Measurements from ENCODE around the gene SYDE2.

- TF ChIP-seq EZH2 (IDR thresholded peaks at IDR 0.05; ENCODE audit: low read depth, unreplicated experiment), result no peak
- TF ChIP-seq REST (IDR thresholded peaks at IDR 0.05; ENCODE audit: unreplicated experiment), result no peak
- TF ChIP-seq CTCF (conservative IDR thresholded peaks at IDR 0.05; ENCODE audit: low read depth in 2 of 2), result no peak
- TF ChIP-seq POLR2AphosphoS5 (IDR thresholded peaks at IDR 0.05; ENCODE audit: low read depth), result no peak
- TF ChIP-seq ZNF331 (CRISPR knock-in tag; IDR thresholded peaks at IDR 0.05; ENCODE audit: low read depth), result no peak
- no peak for TF ChIP-seq CREB1 (CRISPR knock-in tag; IDR thresholded peaks at IDR 0.05; ENCODE audit: low read depth)
- TF ChIP-seq NANOG (IDR thresholded peaks at IDR 0.05; ENCODE audit: borderline replicate concordance), result no peak
- TF ChIP-seq EZH2phosphoT487 (IDR thresholded peaks at IDR 0.05; ENCODE audit: unreplicated experiment), result no peak
- TF ChIP-seq ETS1 (IDR thresholded peaks at IDR 0.05), result no peak
- TF ChIP-seq STAT1 (IDR thresholded peaks at IDR 0.05; ENCODE audit: unreplicated experiment), result no peak
- no peak for TF ChIP-seq JUNB (IDR thresholded peaks at IDR 0.05; ENCODE audit: unreplicated experiment)
- no peak for TF ChIP-seq ZNF462 (CRISPR knock-in tag; IDR thresholded peaks at IDR 0.05)
- TF ChIP-seq ZNF114 (CRISPR knock-in tag; IDR thresholded peaks at IDR 0.05), result no peak
Measured at GRCh38 chr1:85179522-85179921, 21.3 kb downstream of the SYDE2 start.

All from GM23338 (cell line).